Vagina (tissue), 2 donors: ENCODE results near the gene CCDC137. TPM values are rescaled to one million over a fixed set of nuclear protein-coding genes. Genes with fewer than 3 reads are reported as not detected.

Experiments
- DNase-seq, 2 donors: peaks; one replicate each; pipeline ENCODE4 v3.0.0-alpha.2; 2017; ENCODE audit errors: extremely low spot score in 2 of 2
- H3K27ac ChIP-seq: fragments of 200-600 bp; sonication (generic); one replicate; pipeline ENCODE4 v1.5.1; 2019
- H3K27me3 ChIP-seq: fragments of 200-600 bp; sonication (generic); one replicate; pipeline ENCODE4 v1.5.1; 2019
- H3K36me3 ChIP-seq, 2 donors: fragments of 200-600 bp; sonication (generic); one replicate each; pipeline ENCODE4 v1.5.1; 2017 to 2019
- H3K4me1 ChIP-seq: fragments of 200-600 bp; sonication (generic); one replicate; pipeline ENCODE4 v1.5.1; 2019
- H3K4me3 ChIP-seq, 2 donors: fragments of 200-600 bp; sonication (generic); 1 replicate in 1 of 2; 2 replicates in 1 of 2; pipeline ENCODE4 v1.5.1; 2016 to 2019
- H3K9me3 ChIP-seq: fragments of 200-600 bp; sonication (generic); one replicate; pipeline ENCODE4 v1.5.1; 2019
- CTCF ChIP-seq, 3 experiments: fragments of 450-650 bp in 2 of 3; fragments of 200-600 bp in 1 of 3; sonication (generic) in 1 of 3; IDR thresholded peaks; one replicate each; pipeline ENCODE4 v1.5.1; 2017 to 2019; ENCODE audit warnings: antibody characterized with exemption in 3 of 3, mild to moderate bottlenecking in 2 of 3, moderate library complexity in 2 of 3
- POLR2A ChIP-seq, 2 donors: fragments of 450-650 bp; IDR thresholded peaks; one replicate each; pipeline ENCODE4 v1.6.1; 2017; ENCODE audit warnings: antibody characterized with exemption in 2 of 2, mild to moderate bottlenecking in 2 of 2, moderate library complexity in 2 of 2
- POLR2AphosphoS5 ChIP-seq, 2 donors: sonication (generic); formaldehyde crosslinking; IDR thresholded peaks; one replicate each; pipeline ENCODE4 v1.9.0; 2017; ENCODE audit warnings: antibody characterized with exemption in 2 of 2, mild to moderate bottlenecking in 2 of 2, low read depth in 1 of 2; ENCODE audit not compliant: insufficient read depth in 1 of 2
- intact Hi-C: fragments of 100-400 bp; cut with DNase I; formaldehyde crosslinking; loops from one replicate; pipeline ENCODE4 v1.15.1; 2023
- total RNA-seq: library from RNA; depleted of rRNA; stranded (reverse); fragments of >200 nt; gene quantifications from one replicate; pipeline ENCODE4 v1.2.3, GENCODE V29; 2016

The CCDC137 gene
- total RNA-seq, 1 donor from 2014 or later = 13.8 TPM

- TF ChIP-seq POLR2AphosphoS5 (IDR thresholded peaks at IDR 0.05; ENCODE audit: insufficient read depth in 1 of 2, low read depth in 1 of 2) (no peak), CTCF (IDR thresholded peaks at IDR 0.05) (no peak), POLR2A (IDR thresholded peaks at IDR 0.05) (no peak)
- Histone ChIP-seq H3K4me1 (peaks cover 32% of the 10 kb centered on the region), H3K27ac (no peak overlapping the region), H3K27me3 (no peaks in the 10 kb centered on the region), H3K9me3 (no peaks in the 10 kb centered on the region), H3K4me3 (no peak overlapping the region), H3K36me3 (peaks cover 0 to 76% of the 10 kb centered on the region in 2 donors)
- no peak for DNase-seq
- intact Hi-C loops = no loop called here
Measured at GRCh38 chr17:81687770-81688541, 21.4 kb downstream of the CCDC137 start.

- peaks cover 0 to 79% of the 10 kb centered on the region in 2 donors for H3K36me3 ChIP-seq
Measured at GRCh38 chr17:81688616-81689015, 22.1 kb downstream of the CCDC137 start.

GRCh38 chr17:81690066-81690465, 23.5 kb downstream of the CCDC137 start:
- intact Hi-C loops = no loop called here
- H3K4me3 ChIP-seq = no peak overlapping the region
- H3K27ac ChIP-seq = no peak overlapping the region
- no peak for TF ChIP-seq CTCF (IDR thresholded peaks at IDR 0.05)
- no peaks in the 10 kb centered on the region for H3K9me3 ChIP-seq
- H3K36me3 ChIP-seq = peaks cover 0 to 94% of the 10 kb centered on the region in 2 donors
- DNase-seq = no peak
- H3K4me1 ChIP-seq = peaks cover 22% of the 10 kb centered on the region
- H3K27me3 ChIP-seq = no peaks in the 10 kb centered on the region

More at GRCh38 chr17:81688616-81689015, 22.1 kb downstream of the CCDC137 start:
- intact Hi-C loops = no loop called here
- TF ChIP-seq POLR2AphosphoS5 (IDR thresholded peaks at IDR 0.05; ENCODE audit: insufficient read depth in 1 of 2, low read depth in 1 of 2) (no peak), POLR2A (IDR thresholded peaks at IDR 0.05) (no peak), CTCF (IDR thresholded peaks at IDR 0.05) (no peak)
- DNase-seq = no peak
- no peak overlapping the region for H3K27ac ChIP-seq
- H3K4me3 ChIP-seq = no peak overlapping the region
- H3K4me1 ChIP-seq = peaks cover 29% of the 10 kb centered on the region
- no peaks in the 10 kb centered on the region for H3K27me3 ChIP-seq
- no peaks in the 10 kb centered on the region for H3K9me3 ChIP-seq

DNA sequence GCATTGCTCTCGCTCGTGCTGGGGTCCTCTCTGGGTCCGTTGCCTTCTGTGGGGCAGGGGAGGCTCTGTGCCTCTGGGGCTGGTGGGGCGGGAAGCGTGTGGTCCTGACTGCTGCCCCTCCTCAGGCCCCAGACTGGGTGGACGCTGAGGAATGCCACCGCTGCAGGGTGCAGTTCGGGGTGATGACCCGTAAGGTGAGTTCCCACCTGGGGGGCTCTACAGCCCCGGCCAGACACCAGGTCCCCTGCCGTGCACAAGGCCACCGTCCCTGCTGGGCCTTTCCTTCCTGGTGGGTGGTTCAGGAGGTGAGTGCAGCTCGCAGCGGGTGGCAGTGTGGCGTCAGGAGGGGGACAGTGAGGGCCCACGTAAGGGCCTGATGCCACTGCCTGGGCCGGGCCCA, 24.0 kb downstream of the CCDC137 start:
- Histone ChIP-seq H3K9me3 (no peaks in the 10 kb centered on the region), H3K27me3 (no peaks in the 10 kb centered on the region), H3K27ac (no peak overlapping the region), H3K4me3 (no peak overlapping the region), H3K4me1 (peaks cover 17% of the 10 kb centered on the region), H3K36me3 (peaks cover 0 to 96% of the 10 kb centered on the region in 2 donors)
- no peak for DNase-seq
- intact Hi-C loops = no loop called here
- TF ChIP-seq CTCF (IDR thresholded peaks at IDR 0.05) (no peak), POLR2A (IDR thresholded peaks at IDR 0.05) (no peak), POLR2AphosphoS5 (IDR thresholded peaks at IDR 0.05; ENCODE audit: insufficient read depth in 1 of 2, low read depth in 1 of 2) (no peak)

GRCh38 chr17:81691196-81691595, 24.7 kb downstream of the CCDC137 start:
- peaks cover 11% of the 10 kb centered on the region for H3K4me1 ChIP-seq
- no peak overlapping the region for H3K27ac ChIP-seq
- H3K36me3 ChIP-seq = peaks cover 0 to 96% of the 10 kb centered on the region in 2 donors
- TF ChIP-seq CTCF (IDR thresholded peaks at IDR 0.05) = no peak
- TF ChIP-seq POLR2AphosphoS5 (IDR thresholded peaks at IDR 0.05; ENCODE audit: insufficient read depth in 1 of 2, low read depth in 1 of 2) = no peak
- TF ChIP-seq POLR2A (IDR thresholded peaks at IDR 0.05) = no peak
- H3K27me3 ChIP-seq = no peaks in the 10 kb centered on the region
- DNase-seq = no peak
- H3K9me3 ChIP-seq = no peaks in the 10 kb centered on the region
- intact Hi-C loops = no loop called here
- no peak overlapping the region for H3K4me3 ChIP-seq
